ENCODE results near the gene TRPT1.

The TRPT1 gene

GRCh38 chr11:64229090-64229743 lies 3.2 kb upstream of the TRPT1 start:
- DNase-seq: no peak

GRCh38 chr11:64227405-64227956 lies 1.5 kb upstream of the TRPT1 start:
- no peak for DNase-seq

DNA sequence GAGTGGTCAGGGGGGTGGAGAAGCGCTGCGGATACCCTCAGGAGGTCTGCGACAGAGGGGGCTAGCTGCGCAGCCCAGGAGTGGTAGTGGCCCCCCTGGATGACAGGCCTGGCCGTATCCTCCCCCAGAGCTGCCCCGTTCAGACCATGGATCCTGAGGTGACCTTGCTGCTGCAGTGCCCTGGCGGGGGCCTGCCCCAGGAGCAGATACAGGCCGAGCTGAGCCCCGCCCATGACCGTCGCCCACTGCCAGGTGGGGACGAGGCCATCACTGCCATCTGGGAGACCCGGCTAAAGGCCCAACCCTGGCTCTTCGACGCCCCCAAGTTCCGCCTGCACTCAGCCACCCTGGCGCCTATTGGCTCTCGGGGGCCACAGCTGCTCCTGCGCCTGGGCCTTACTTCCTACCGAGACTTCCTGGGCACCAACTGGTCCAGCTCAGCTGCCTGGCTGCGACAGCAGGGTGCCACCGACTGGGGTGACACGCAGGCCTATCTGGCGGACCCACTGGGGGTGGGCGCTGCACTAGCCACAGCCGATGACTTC lies 593 bp upstream of the TRPT1 start:
- DNase-seq: no peak

DNA sequence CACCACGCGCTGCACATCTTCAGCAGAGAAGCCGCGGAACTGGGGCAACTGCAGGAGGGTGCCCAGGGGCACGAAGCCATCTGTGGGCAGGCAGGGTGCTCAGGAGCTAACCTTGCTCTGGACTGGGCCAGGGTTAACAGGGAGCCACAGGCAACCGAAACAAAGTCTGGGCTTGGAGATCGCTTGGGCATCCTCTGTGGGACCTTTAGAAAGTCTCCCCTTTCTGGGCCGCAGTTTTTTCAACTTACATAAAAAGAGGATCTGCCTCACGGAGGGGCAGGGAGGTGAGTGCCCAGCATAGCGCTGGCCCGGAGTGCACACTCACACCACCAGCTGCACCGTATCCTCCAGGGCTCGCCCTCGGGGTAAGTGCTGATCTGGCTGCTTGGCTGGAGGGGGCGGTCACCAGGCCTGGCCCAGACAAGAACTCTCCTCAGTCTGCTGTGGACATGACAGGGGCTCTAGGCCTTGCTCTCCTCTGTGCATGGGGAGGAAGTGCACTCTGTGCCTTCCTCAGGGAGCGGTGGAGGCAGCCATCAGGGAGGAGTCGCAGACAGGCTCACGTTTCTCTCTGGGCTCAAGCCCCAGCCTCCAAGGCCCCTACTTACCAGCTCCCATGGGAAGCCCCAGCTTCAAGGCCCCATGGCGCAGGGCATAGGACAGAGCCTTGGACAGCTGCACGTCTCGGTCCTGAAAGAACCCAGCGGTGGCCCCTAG lies 937 bp downstream of the TRPT1 start:
- DNase-seq: no peak

- no peak for DNase-seq
Observed at GRCh38 chr11:64224151-64224890, 1.7 kb downstream of the TRPT1 start.

DNA sequence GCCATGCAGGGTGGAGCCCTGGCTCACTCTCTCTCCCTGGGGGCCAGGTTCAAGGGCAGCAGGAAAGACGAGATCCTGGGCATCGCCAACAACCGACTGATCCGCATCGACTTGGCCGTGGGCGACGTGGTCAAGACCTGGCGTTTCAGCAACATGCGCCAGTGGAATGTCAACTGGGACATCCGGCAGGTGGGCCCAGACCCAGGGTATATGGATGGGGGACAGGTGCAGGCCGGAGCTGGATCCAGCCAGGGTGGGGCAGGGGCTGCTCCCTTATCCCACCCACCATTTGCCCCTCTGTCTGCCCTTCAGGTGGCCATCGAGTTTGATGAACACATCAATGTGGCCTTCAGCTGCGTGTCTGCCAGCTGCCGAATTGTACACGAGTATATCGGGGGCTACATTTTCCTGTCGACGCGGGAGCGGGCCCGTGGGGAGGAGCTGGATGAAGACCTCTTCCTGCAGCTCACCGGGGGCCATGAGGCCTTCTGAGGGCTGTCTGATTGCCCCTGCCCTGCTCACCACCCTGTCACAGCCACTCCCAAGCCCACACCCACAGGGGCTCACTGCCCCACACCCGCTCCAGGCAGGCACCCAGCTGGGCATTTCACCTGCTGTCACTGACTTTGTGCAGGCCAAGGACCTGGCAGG lies 2.9 kb downstream of the TRPT1 start:
- no peak for DNase-seq

- no peak for DNase-seq
Observed at GRCh38 chr11:64222651-64223000, 3.4 kb downstream of the TRPT1 start.

DNA sequence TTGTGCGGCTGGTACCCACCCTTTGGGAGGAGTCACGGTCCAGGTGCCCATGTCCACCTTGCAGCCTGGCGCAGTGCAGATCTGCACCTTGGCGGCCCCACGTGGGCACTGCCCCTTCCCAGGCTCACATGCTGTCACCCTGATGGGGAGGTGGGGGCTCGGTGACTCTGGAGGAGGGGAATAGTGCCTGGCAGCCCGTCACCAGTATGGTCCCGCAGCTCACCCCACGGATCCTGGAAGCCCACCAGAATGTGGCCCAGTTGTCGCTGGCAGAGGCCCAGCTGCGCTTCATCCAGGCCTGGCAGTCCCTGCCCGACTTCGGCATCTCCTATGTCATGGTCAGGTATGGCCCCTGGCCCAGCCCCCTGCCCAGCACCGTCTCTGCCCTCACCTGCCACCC lies 5.2 kb downstream of the TRPT1 start:
- DNase-seq: no peak

DNA sequence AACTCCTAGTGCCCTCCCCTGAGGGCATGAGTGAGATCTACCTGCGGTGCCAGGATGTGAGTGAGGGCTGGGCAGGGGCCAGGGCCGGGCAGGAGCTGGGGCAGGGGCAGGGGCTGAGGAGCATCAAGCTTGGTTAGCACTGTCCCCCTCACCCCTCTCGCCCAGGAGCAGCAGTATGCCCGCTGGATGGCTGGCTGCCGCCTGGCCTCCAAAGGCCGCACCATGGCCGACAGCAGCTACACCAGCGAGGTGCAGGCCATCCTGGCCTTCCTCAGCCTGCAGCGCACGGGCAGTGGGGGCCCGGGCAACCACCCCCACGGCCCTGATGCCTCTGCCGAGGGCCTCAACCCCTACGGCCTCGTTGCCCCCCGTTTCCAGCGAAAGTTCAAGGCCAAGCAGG lies 5.7 kb downstream of the TRPT1 start:
- no peak for DNase-seq

DNA sequence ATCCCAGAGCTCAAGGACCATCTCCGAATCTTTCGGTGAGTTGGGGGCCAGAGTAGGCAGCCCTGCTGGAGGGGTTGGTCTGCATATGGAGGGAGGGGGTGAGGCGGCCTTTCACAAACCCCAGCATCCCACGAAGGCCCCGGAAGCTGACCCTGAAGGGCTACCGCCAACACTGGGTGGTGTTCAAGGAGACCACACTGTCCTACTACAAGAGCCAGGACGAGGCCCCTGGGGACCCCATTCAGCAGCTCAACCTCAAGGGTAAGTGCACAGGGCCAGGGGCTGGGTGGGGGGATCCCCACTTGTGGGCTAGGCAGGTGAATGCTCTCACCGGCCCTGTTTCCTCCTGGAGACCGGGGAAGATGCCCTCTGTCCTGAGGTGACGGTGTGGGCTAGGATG lies 6.2 kb downstream of the TRPT1 start:
- DNase-seq: no peak

- no peak for DNase-seq
Observed at GRCh38 chr11:64219354-64219684, 6.7 kb downstream of the TRPT1 start.

- DNase-seq: no peak
Observed at GRCh38 chr11:64218628-64219353, 7.2 kb downstream of the TRPT1 start.

GRCh38 chr11:64216879-64217278 lies 9.1 kb downstream of the TRPT1 start:
- no peak for DNase-seq

DNA sequence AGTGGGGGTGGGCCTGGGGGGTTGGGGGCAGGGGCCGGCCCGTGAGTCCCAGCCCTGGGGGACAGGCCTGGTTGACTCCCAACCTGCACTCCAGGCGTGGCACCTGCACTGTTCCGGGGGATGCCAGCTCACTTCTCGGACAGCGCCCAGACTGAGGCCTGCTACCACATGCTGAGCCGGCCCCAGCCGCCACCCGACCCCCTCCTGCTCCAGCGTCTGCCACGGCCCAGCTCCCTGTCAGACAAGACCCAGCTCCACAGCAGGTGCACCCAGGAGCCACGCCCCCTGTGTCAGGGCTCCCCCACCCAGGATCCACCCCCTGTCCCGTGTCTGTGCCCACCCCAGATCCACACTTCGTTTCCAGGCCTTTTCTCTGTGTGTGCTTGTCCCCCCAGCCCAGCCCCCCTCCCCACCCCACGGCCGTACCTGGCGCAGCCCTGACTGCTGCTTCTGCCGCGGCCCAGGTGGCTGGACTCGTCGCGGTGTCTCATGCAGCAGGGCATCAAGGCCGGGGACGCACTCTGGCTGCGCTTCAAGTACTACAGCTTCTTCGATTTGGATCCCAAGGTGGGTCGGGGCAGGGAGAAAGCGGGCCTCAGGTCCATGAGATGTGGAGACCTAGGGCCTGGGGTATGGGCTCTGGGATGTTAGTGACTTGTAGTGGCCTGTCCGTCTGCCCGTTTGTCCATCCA lies 14.7 kb downstream of the TRPT1 start:
- no peak for DNase-seq

DNA sequence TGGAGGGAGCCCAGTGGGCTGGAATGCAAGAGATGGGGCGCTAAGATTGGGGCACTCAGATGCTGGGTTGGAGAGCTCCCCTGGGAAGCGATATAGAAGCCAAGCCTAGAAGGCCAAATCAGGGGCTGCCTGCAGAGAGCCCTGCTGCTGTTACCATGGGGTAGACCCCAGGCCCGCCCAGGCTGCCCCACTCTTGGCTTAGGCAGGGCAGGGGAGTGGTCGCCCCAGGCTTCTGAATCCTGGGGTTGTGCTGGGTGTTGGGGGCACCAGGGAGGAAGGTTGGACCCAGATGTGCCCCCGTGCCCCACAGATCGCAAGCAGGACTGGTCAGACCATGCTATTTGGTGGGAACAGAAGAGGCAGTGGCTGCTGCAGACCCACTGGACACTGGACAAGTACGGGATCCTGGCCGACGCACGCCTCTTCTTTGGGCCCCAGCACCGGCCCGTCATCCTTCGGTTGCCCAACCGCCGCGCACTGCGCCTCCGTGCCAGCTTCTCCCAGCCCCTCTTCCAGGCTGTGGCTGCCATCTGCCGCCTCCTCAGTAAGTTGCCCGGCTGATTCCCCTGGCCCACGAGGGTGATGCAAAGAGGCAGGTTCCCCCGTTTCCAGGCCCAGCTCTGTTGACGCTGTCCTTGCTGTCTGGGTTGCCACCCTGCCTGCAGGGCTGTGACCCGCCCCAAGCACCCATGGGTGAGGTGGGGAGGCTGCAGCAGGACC lies 15.5 kb downstream of the TRPT1 start:
- peak; percentile 52 for DNase-seq

- DNase-seq: no peak
Observed at GRCh38 chr11:64209563-64209843, 16.5 kb downstream of the TRPT1 start.

DNA sequence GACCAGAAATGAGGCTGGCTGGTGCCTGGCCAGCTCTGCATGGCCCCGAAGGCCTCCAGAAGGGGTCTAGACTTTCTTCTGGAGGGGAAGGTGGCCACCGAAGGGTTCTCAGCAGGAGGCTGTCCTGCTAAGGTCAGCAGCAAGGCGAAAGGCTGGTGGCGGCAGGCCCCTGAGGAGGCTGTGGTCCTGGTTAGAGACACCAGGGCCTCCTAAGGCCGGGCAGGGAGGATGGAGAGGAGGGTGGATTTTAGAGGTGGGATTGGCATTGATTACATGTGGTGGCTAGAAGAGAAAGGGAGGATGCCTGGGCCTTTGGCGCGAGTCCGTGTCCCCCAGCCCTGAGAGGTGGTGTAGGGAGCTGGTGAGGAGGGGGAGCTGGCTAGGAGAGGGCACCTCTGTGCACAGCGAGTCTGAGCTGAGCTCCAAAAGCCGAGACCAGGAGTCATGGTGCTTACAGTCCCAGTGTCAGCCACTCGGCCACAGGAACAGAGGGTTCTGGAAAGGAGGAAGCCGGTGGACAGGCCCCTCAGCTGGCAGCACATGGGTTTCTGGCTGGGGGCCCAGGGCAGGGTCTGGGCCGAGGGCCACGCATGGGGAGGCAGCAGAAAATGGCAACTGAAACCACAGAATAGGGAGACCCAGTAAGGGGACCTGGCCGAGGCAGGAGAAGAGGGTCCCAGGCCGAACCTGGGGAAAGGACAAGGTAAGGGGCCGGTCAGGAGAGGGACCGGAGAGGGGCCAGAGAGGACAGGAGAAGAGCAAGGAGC lies 17.0 kb downstream of the TRPT1 start:
- DNase-seq: no peak

GRCh38 chr11:64208086-64208795 lies 17.7 kb downstream of the TRPT1 start:
- no peak for DNase-seq

DNA sequence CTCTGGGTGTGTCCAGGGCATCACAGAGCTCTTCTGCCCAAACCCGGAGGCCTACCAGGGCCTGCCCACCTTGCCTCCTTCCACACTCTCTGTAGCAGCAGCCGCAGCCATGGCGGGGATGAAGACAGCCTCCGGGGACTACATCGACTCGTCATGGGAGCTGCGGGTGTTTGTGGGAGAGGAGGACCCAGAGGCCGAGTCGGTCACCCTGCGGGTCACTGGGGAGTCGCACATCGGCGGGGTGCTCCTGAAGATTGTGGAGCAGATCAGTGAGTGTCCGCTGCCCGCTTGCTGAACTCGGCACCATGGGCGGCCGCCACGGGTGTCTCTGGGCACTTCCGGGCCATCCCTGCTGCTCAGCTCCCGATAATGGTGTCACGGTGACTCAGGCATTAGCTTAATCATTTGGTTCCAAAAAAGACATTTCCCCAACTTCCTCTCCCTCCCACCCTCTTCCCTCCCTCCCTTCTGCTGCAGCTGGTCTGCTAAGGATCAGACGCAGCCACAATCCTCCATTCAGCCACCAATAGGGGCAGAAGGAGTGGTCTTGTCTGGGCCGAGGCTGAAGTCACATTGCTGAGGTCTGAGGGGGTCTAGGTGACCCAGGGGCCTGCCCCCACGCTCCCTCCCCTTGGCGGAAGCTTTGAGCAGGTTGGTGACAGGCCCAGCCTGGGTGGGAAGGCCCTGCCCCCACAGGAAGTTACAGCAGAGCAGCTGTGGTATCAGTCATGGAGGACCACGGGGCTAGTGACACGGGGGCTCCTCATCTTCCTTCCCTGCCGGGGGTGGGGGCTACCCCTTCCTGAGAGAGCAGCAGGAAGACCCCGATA lies 18.5 kb downstream of the TRPT1 start:
- DNase-seq: no peak
